ENCODE results near the gene TCEA3. TPM values are rescaled to one million over a fixed set of nuclear protein-coding genes. Genes with fewer than 3 reads are reported as not detected.

Gene TCEA3
- total and polyA plus RNA-seq, 2 donors (not counting 3 experiments of a cell fraction or from before 2014, with no cell fraction given), result 1.5 to 3.7 TPM

DNA sequence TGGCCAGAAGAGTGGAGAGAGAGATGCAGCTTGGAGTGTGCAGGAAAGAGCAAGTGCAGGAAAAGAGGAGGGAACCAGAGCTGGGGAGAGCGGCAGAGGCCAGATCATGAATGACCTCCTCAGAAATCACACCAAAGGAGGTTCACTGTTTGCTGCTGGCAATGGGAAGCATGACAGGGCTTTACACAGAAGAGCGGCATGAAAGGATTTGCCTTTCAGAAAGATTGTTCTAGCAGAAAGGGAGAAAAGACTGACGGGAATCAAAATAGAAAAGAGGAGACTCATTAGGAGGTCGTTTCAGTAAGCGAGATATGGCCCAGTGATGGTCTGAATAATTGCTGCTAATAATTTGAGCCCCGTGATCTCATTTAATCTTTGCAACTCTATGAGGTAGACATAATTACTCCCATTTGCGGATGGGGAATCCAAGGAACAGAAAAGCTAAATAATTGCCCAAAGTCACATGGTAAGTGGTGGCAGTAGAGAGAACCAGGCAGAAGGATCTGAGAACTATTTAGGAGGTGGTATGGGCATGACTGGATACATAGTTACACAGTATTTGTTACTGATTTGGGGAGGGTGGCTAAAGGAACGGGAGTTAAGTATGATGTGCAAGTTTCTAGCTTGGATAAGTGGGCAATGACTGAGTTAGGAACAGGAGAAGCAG is 67.9 kb downstream of the TCEA3 start:
- Histone ChIP-seq H4K20me1 (replicated peaks; ENCODE audit: control insufficient read depth, extremely low read depth, insufficient read depth, low read length) (no peaks in the 10 kb centered on the region), H3K4me2 (ENCODE audit: insufficient read depth, low read length) (no peak overlapping the region), H3K36me3 (ENCODE audit: control insufficient read depth in 2 of 2, extremely low read depth in 1 of 2, insufficient read depth in 2 of 2, low read length in 2 of 2) (peaks cover 10 to 18% of the 10 kb centered on the region in 2 experiments), H3K79me2 (ENCODE audit: control insufficient read depth, insufficient read depth, low read length) (no peaks in the 10 kb centered on the region), H3K9me1 (replicated peaks; ENCODE audit: control insufficient read depth, extremely low read depth, insufficient read depth, low read length) (no peaks in the 10 kb centered on the region), H2AFZ (ENCODE audit: low read depth, low read length) (no peak overlapping the region), H3K4me3 (replicated peaks in 1 of 3; ENCODE audit: insufficient read depth in 1 of 3, low read depth in 1 of 3, low read length in 3 of 3) (no peak overlapping the region), H3K9ac (replicated peaks; ENCODE audit: extremely low read depth, insufficient read depth, low read length) (no peak overlapping the region), H3K4me1 (ENCODE audit: control insufficient read depth, extremely low read depth, insufficient read depth, low read length) (no peaks in the 10 kb centered on the region), H3K27me3 (ENCODE audit: control insufficient read depth in 2 of 2, insufficient read depth in 2 of 2, low read length in 2 of 2) (no peaks in the 10 kb centered on the region), H3K27ac (ENCODE audit: insufficient read depth, low read depth, low read length) (no peak overlapping the region), H3K9me3 (replicated peaks; ENCODE audit: control insufficient read depth, insufficient read depth, low read length) (peaks cover 12% of the 10 kb centered on the region)
- ChIA-PET CTCF (interaction anchor here (1.3 kb wide), 2 partner anchors 9 to 47 kb away, joined by 4 to 6 read pairs; no protein-coding TSS in a partner anchor), POLR2A (interaction anchor here (1.0 kb wide), 1 partner anchor 12 kb away, joined by 5 read pairs; the partner anchor contains the start of gene HNRNPR)
- TF ChIP-seq GATA2 (IDR thresholded peaks at IDR 0.05; ENCODE audit: insufficient read depth, insufficient read length, low read depth, low read length) (no peak), EZH2 (IDR thresholded peaks at IDR 0.05; ENCODE audit: borderline replicate concordance, low read depth, low read length, severe bottlenecking) (no peak), JUN (IDR thresholded peaks at IDR 0.05; ENCODE audit: borderline replicate concordance, insufficient read depth, insufficient read length, low read depth) (no peak), POLR2AphosphoS5 (IDR thresholded peaks at IDR 0.05; ENCODE audit: insufficient read depth, low read depth, low read length) (no peak), POLR2A (IDR thresholded peaks at IDR 0.05; ENCODE audit: low read depth, low read length) (no peak), FOS (IDR thresholded peaks at IDR 0.05; ENCODE audit: borderline replicate concordance, insufficient read depth, low read length) (no peak)
- TF ChIP-seq, protein P1, sequence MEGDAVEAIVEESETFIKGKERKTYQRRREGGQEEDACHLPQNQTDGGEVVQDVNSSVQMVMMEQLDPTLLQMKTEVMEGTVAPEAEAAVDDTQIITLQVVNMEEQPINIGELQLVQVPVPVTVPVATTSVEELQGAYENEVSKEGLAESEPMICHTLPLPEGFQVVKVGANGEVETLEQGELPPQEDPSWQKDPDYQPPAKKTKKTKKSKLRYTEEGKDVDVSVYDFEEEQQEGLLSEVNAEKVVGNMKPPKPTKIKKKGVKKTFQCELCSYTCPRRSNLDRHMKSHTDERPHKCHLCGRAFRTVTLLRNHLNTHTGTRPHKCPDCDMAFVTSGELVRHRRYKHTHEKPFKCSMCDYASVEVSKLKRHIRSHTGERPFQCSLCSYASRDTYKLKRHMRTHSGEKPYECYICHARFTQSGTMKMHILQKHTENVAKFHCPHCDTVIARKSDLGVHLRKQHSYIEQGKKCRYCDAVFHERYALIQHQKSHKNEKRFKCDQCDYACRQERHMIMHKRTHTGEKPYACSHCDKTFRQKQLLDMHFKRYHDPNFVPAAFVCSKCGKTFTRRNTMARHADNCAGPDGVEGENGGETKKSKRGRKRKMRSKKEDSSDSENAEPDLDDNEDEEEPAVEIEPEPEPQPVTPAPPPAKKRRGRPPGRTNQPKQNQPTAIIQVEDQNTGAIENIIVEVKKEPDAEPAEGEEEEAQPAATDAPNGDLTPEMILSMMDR (IDR thresholded peaks at IDR 0.05; ENCODE audit: extremely low read depth in 1 of 2, insufficient read depth in 1 of 2, low read depth in 1 of 2, low read length in 2 of 2), result no peak
- TF ChIP-seq, protein P2, sequence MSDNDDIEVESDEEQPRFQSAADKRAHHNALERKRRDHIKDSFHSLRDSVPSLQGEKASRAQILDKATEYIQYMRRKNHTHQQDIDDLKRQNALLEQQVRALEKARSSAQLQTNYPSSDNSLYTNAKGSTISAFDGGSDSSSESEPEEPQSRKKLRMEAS (IDR thresholded peaks at IDR 0.05; ENCODE audit: insufficient read depth, insufficient read length), result no peak
- DNase-seq (ENCODE audit: low read depth, low spot score), result no peak
- no TSS peak for BruUV-seq (replicated peaks)
- intact Hi-C loops (cut with micrococcal nuclease) (no loop called here), dilution Hi-C loops (cut with MboI; ENCODE audit: extremely low pct_ligation_motif_present, low sequenced_read_pairs) (no loop called here)
- FAIRE-seq, result no peak
